Caco-2 (cell line): Measurements from ENCODE around the gene CAMK1D. TPM values are rescaled to one million over a fixed set of nuclear protein-coding genes. Genes with fewer than 3 reads are reported as not detected.
"Not testable (repeated sequence)": the region's sequence is repeated elsewhere in the genome, so short reads cannot be mapped to it uniquely, and the experiment has no call there.

ENCODE experiments used
- BruUV-seq: library from RNA; stranded (reverse); fragments of 400-500 nt; replicated peaks from 2 replicates; lab custom pipeline; 2021; lab: Mats Ljungman, UMichigan
- CTCF ChIA-PET: fragments of 300-600 bp; sonication (Branson Sonifier 250); formaldehyde crosslinking; loops from one replicate; lab custom pipeline; 2022; ENCODE audit warnings: antibody characterized with exemption; lab: Charles Lee
- POLR2A ChIA-PET: fragments of 300-600 bp; sonication (Branson Sonifier 250); formaldehyde crosslinking; loops from one replicate; lab custom pipeline; 2022; ENCODE audit warnings: antibody characterized with exemption; lab: Charles Lee
- DNase-seq, 2 experiments: peaks; one replicate each; pipeline versions ENCODE4 v3.0.0 to v3.0.0-alpha.2; 2020 to 2022
- H3K27me3 ChIP-seq: replicated peaks from 2 replicates; pipeline ENCODE4 v1.6.0; 2011; ENCODE audit warnings: low read length; ENCODE audit not compliant: control insufficient read depth, insufficient read depth
- H3K36me3 ChIP-seq: 2 replicates; pipeline ENCODE4 v1.5.1; 2011; ENCODE audit warnings: low read length; ENCODE audit not compliant: control insufficient read depth, insufficient read depth
- H3K4me1 ChIP-seq: fragments of 250-450 bp; sonication (Bioruptor Pico); 2 replicates; pipeline ENCODE4 v1.5.1; 2020; ENCODE audit warnings: mild to moderate bottlenecking
- H3K4me3 ChIP-seq: 2 replicates; pipeline ENCODE4 v1.5.1; 2011; ENCODE audit warnings: low read depth, mild to moderate bottlenecking, control low read depth, low read length
- H3K9me3 ChIP-seq: fragments of 250-450 bp; sonication (Bioruptor Pico); 2 replicates; pipeline ENCODE4 v1.5.1; 2020; ENCODE audit warnings: mild to moderate bottlenecking, moderate library complexity
- H3K27ac Mint-ChIP-seq: one replicate; pipeline ENCODE4 v1.8.0; 2022; ENCODE audit warnings: mixed read lengths; ENCODE audit not compliant: unreplicated experiment
- H3K27me3 Mint-ChIP-seq: one replicate; pipeline ENCODE4 v1.8.0; 2022; ENCODE audit warnings: mixed read lengths; ENCODE audit not compliant: insufficient read depth, unreplicated experiment
- H3K36me3 Mint-ChIP-seq: one replicate; pipeline ENCODE4 v1.8.0; 2022; ENCODE audit warnings: mild to moderate bottlenecking, mixed read lengths; ENCODE audit not compliant: insufficient read depth, unreplicated experiment
- H3K4me1 Mint-ChIP-seq: one replicate; pipeline ENCODE4 v1.8.0; 2022; ENCODE audit warnings: low read depth, mixed read lengths; ENCODE audit not compliant: unreplicated experiment
- H3K4me3 Mint-ChIP-seq: one replicate; pipeline ENCODE4 v1.8.0; 2022; ENCODE audit warnings: mild to moderate bottlenecking, moderate library complexity, mixed read lengths; ENCODE audit not compliant: unreplicated experiment
- H3K9me3 Mint-ChIP-seq: one replicate; pipeline ENCODE4 v1.8.0; 2022; ENCODE audit warnings: mixed read lengths; ENCODE audit not compliant: unreplicated experiment
- CTCF ChIP-seq, 2 experiments: fragments of 200-600 bp in 1 of 2; IDR thresholded peaks; 1 replicate in 1 of 2; 2 replicates in 1 of 2; pipeline versions ENCODE4 v1.5.1 to v1.8.0; 2011 to 2022; ENCODE audit warnings: antibody characterized with exemption in 1 of 2, control low read depth in 1 of 2, inconsistent platforms in 1 of 2, low read depth in 1 of 2, low read length in 1 of 2, mild to moderate bottlenecking in 1 of 2, moderate library complexity in 1 of 2; ENCODE audit not compliant: insufficient read depth in 1 of 2, severe bottlenecking in 1 of 2, unreplicated experiment in 1 of 2
- intact Hi-C: fragments of 100-400 bp; cut with micrococcal nuclease; formaldehyde crosslinking; loops from one replicate; pipeline ENCODE4 v1.10.0; 2022; ENCODE audit not compliant: unreplicated experiment
- total RNA-seq: library from RNA; stranded (reverse); gene quantifications from 2 replicates; pipeline ENCODE4 v1.2.3, GENCODE V29; 2022

Gene CAMK1D
- total RNA-seq, 1 experiment from 2014 or later = 10.9 TPM

- Mint-ChIP-seq H3K9me3 (no peaks in the 10 kb centered on the region), H3K4me1 (peaks cover 6% of the 10 kb centered on the region), H3K4me3 (no peak overlapping the region), H3K27ac (no peak overlapping the region), H3K27me3 (peaks cover 14% of the 10 kb centered on the region), H3K36me3 (no peaks in the 10 kb centered on the region)
- intact Hi-C loops = no loop called here
- no TSS peak for BruUV-seq
- Histone ChIP-seq H3K4me1 (no peaks in the 10 kb centered on the region), H3K27me3 (no peaks in the 10 kb centered on the region), H3K36me3 (no peaks in the 10 kb centered on the region), H3K9me3 (no peaks in the 10 kb centered on the region), H3K4me3 (no peak overlapping the region)
- CTCF ChIA-PET = interaction anchor here (0.7 kb wide), 1 partner anchor 602 kb away, joined by 4 read pairs; no protein-coding TSS in a partner anchor
- POLR2A ChIA-PET = no interaction called here
- TF ChIP-seq CTCF (IDR thresholded peaks at IDR 0.05; ENCODE audit: insufficient read depth in 1 of 2, low read depth in 1 of 2, low read length in 1 of 2, severe bottlenecking in 1 of 2, unreplicated experiment in 1 of 2) = no peak
- DNase-seq = no peak
Measured at GRCh38 chr10:12360461-12360860, 11.1 kb downstream of the CAMK1D start.

GRCh38 chr10:12361115-12361514, 11.8 kb downstream of the CAMK1D start:
- H3K9me3 Mint-ChIP-seq, BruUV-seq, H3K27ac Mint-ChIP-seq, DNase-seq, H3K36me3 Mint-ChIP-seq, H3K27me3 ChIP-seq, H3K4me3 ChIP-seq, H3K4me3 Mint-ChIP-seq, H3K36me3 ChIP-seq, intact Hi-C loops, H3K4me1 ChIP-seq, H3K9me3 ChIP-seq, POLR2A ChIA-PET, H3K4me1 Mint-ChIP-seq: not testable (repeated sequence)
- CTCF ChIA-PET = interaction anchor here (0.7 kb wide), 1 partner anchor 601 kb away, joined by 4 read pairs; no protein-coding TSS in a partner anchor
- peaks cover 10% of the 10 kb centered on the region for H3K27me3 Mint-ChIP-seq

- ChIA-PET POLR2A (no interaction called here), CTCF (no interaction called here)
- intact Hi-C loops = no loop called here
- no peaks in the 10 kb centered on the region for H3K36me3 Mint-ChIP-seq
- BruUV-seq = no TSS peak
- H3K4me1 Mint-ChIP-seq = no peaks in the 10 kb centered on the region
- no peak for TF ChIP-seq CTCF (IDR thresholded peaks at IDR 0.05; ENCODE audit: insufficient read depth in 1 of 2, low read depth in 1 of 2, low read length in 1 of 2, severe bottlenecking in 1 of 2, unreplicated experiment in 1 of 2)
- H3K36me3 ChIP-seq = no peaks in the 10 kb centered on the region
- H3K27me3 Mint-ChIP-seq = peaks cover under 1% of the 10 kb centered on the region
- H3K9me3 ChIP-seq = no peaks in the 10 kb centered on the region
- no peak overlapping the region for H3K4me3 ChIP-seq
- no peaks in the 10 kb centered on the region for H3K4me1 ChIP-seq
- no peak overlapping the region for H3K27ac Mint-ChIP-seq
- H3K27me3 ChIP-seq = no peaks in the 10 kb centered on the region
- DNase-seq = no peak
- H3K9me3 Mint-ChIP-seq = no peaks in the 10 kb centered on the region
- H3K4me3 Mint-ChIP-seq = no peak overlapping the region
Measured at GRCh38 chr10:12364559-12364958, 15.2 kb downstream of the CAMK1D start.

GRCh38 chr10:12367272-12367671, 17.9 kb downstream of the CAMK1D start:
- Histone ChIP-seq H3K27me3 (no peaks in the 10 kb centered on the region), H3K36me3 (no peaks in the 10 kb centered on the region), H3K9me3 (no peaks in the 10 kb centered on the region), H3K4me1 (no peaks in the 10 kb centered on the region), H3K4me3 (no peak overlapping the region)
- H3K36me3 Mint-ChIP-seq = no peaks in the 10 kb centered on the region
- intact Hi-C loops = no loop called here
- no TSS peak for BruUV-seq
- ChIA-PET POLR2A (no interaction called here), CTCF (no interaction called here)
- no peak for DNase-seq
- no peaks in the 10 kb centered on the region for H3K4me1 Mint-ChIP-seq
- H3K4me3 Mint-ChIP-seq = no peak overlapping the region
- no peak overlapping the region for H3K27ac Mint-ChIP-seq
- no peak for TF ChIP-seq CTCF (IDR thresholded peaks at IDR 0.05; ENCODE audit: insufficient read depth in 1 of 2, low read depth in 1 of 2, low read length in 1 of 2, severe bottlenecking in 1 of 2, unreplicated experiment in 1 of 2)
- no peaks in the 10 kb centered on the region for H3K9me3 Mint-ChIP-seq
- H3K27me3 Mint-ChIP-seq = no peaks in the 10 kb centered on the region
